HepG2 (cell line): ENCODE data around the gene PPP1R27. TPM values are rescaled to one million over a fixed set of nuclear protein-coding genes. Genes with fewer than 3 reads are reported as not detected.

Source experiments
- ARID5B ChIP-seq: IDR thresholded peaks from 2 replicates; pipeline ENCODE4 v1.4.0; 2020; ENCODE audit warnings: mild to moderate bottlenecking, missing genetic modification reagents
- ARNT2 ChIP-seq: sonication (generic); formaldehyde crosslinking; IDR thresholded peaks from 2 replicates; pipeline ENCODE4 v1.8.0; 2022; ENCODE audit warnings: mild to moderate bottlenecking, low read depth, missing genetic modification reagents, moderate library complexity
- BCL6 ChIP-seq: IDR thresholded peaks from 2 replicates; pipeline ENCODE4 v1.6.1; 2016; ENCODE audit warnings: missing genetic modification reagents, missing compliant biosample characterization
- DPF2 ChIP-seq: sonication (generic); formaldehyde crosslinking; IDR thresholded peaks from 2 replicates; pipeline ENCODE4 v1.4.0; 2020; ENCODE audit warnings: mild to moderate bottlenecking, low read depth, missing genetic modification reagents, borderline replicate concordance
- EED ChIP-seq: sonication (generic); formaldehyde crosslinking; IDR thresholded peaks from 2 replicates; pipeline ENCODE4 v1.5.0; 2020; ENCODE audit warnings: mild to moderate bottlenecking, missing genetic modification reagents
- GPN1 ChIP-seq: sonication (generic); formaldehyde crosslinking; IDR thresholded peaks from 2 replicates; pipeline ENCODE4 v1.5.1; 2020; ENCODE audit warnings: missing genetic modification reagents, borderline replicate concordance
- MXD1 ChIP-seq: sonication (generic); formaldehyde crosslinking; IDR thresholded peaks from 2 replicates; pipeline ENCODE4 v1.4.0; 2020; ENCODE audit warnings: mild to moderate bottlenecking, missing genetic modification reagents
- NFKBIZ ChIP-seq: IDR thresholded peaks from 2 replicates; pipeline ENCODE4 v1.6.1; 2018; ENCODE audit warnings: missing genetic modification reagents, missing compliant biosample characterization
- SNAPC2 ChIP-seq: sonication (generic); formaldehyde crosslinking; IDR thresholded peaks from 2 replicates; pipeline ENCODE4 v1.8.1; 2022; ENCODE audit warnings: mild to moderate bottlenecking, missing genetic modification reagents
- SOX13 ChIP-seq, 3 experiments: fragments of 450-650 bp in 1 of 3; sonication (generic) in 1 of 3; formaldehyde crosslinking in 1 of 3; IDR thresholded peaks in 2 of 3; conservative IDR thresholded peaks in 1 of 3; 2 replicates each; pipeline versions ENCODE4 v1.5.0 to v1.6.1; 2016 to 2020; ENCODE audit warnings: antibody characterized with exemption in 1 of 3, mild to moderate bottlenecking in 1 of 3, missing compliant biosample characterization in 1 of 3, missing genetic modification reagents in 1 of 3, moderate library complexity in 1 of 3
- SYNCRIP ChIP-seq: fragments of 200-400 bp; formaldehyde crosslinking; IDR thresholded peaks from 2 replicates; pipeline ENCODE4 v1.6.1; 2018; ENCODE audit warnings: mild to moderate bottlenecking, low read depth, low read length; ENCODE audit not compliant: insufficient read depth
- TEF ChIP-seq: sonication (generic); formaldehyde crosslinking; IDR thresholded peaks from 2 replicates; pipeline ENCODE4 v1.5.0; 2020; ENCODE audit warnings: missing genetic modification reagents
- TRIM24 ChIP-seq: sonication (generic); formaldehyde crosslinking; IDR thresholded peaks from 2 replicates; pipeline ENCODE4 v1.8.0; 2022; ENCODE audit warnings: mild to moderate bottlenecking, missing genetic modification reagents
- YY1 ChIP-seq: IDR thresholded peaks from 2 replicates; pipeline ENCODE4 v1.6.1; 2011; ENCODE audit warnings: low read length, low read depth, moderate library complexity, mild to moderate bottlenecking; ENCODE audit not compliant: insufficient read depth, insufficient replicate concordance
- ZFP41 ChIP-seq: sonication (generic); formaldehyde crosslinking; IDR thresholded peaks from 2 replicates; pipeline ENCODE4 v1.4.0; 2020; ENCODE audit warnings: mild to moderate bottlenecking, missing genetic modification reagents, borderline replicate concordance
- ZFY ChIP-seq: sonication (generic); formaldehyde crosslinking; IDR thresholded peaks from 2 replicates; pipeline ENCODE4 v1.4.0; 2020; ENCODE audit warnings: missing genetic modification reagents
- ZNF101 ChIP-seq: sonication (generic); formaldehyde crosslinking; IDR thresholded peaks from 2 replicates; pipeline ENCODE4 v1.4.0; 2020; ENCODE audit warnings: mild to moderate bottlenecking, low read depth, missing genetic modification reagents, borderline replicate concordance
- ZNF563 ChIP-seq: sonication (generic); formaldehyde crosslinking; IDR thresholded peaks from 2 replicates; pipeline ENCODE4 v1.8.0; 2022; ENCODE audit warnings: mild to moderate bottlenecking, moderate library complexity, missing genetic modification reagents
- ZNF598 ChIP-seq: sonication (generic); formaldehyde crosslinking; IDR thresholded peaks from 2 replicates; pipeline ENCODE4 v1.5.1; 2020; ENCODE audit warnings: mild to moderate bottlenecking, missing genetic modification reagents, borderline replicate concordance
- ZNF614 ChIP-seq: IDR thresholded peaks from 2 replicates; pipeline ENCODE4 v1.6.1; 2018; ENCODE audit warnings: missing biosample characterization, missing genetic modification reagents, inconsistent platforms, borderline replicate concordance
- ZNF670 ChIP-seq: sonication (generic); formaldehyde crosslinking; IDR thresholded peaks from 2 replicates; pipeline ENCODE4 v1.8.0; 2022; ENCODE audit warnings: mild to moderate bottlenecking, missing genetic modification reagents, borderline replicate concordance
- ZNF883 ChIP-seq: sonication (generic); formaldehyde crosslinking; IDR thresholded peaks from 2 replicates; pipeline ENCODE4 v1.5.1; 2020; ENCODE audit warnings: mild to moderate bottlenecking, missing genetic modification reagents; ENCODE audit errors: not compliant biosample characterization
- ZSCAN25 ChIP-seq: sonication (generic); formaldehyde crosslinking; IDR thresholded peaks from 2 replicates; pipeline ENCODE4 v1.8.0; 2022; ENCODE audit warnings: mild to moderate bottlenecking, missing genetic modification reagents
- polyA plus RNA-seq, 8 experiments: library from polyadenylated mRNA; depleted of rRNA in 3 of 8; stranded (reverse) in 7 of 8; unstranded in 1 of 8; fragments of >200 nt; fragmentation: Illumina TruSeq in 4 of 8; extraction: Trizol in 4 of 8; gene quantifications; 2 replicates each; pipeline versions ENCODE4 v1.2.1 to v1.2.3, GENCODE V29; 2011 to 2016; ENCODE audit warnings: low read depth in 4 of 8, missing spikeins in 1 of 8, mixed read lengths in 1 of 8; ENCODE audit not compliant: insufficient read depth in 1 of 8
- total RNA-seq, 5 experiments: library from RNA; depleted of rRNA; stranded (reverse); fragments of >200 nt; fragmentation: Illumina TruSeq; extraction: Trizol; gene quantifications; 2 replicates each; pipeline ENCODE4 v1.2.3, GENCODE V29; 2016; ENCODE audit warnings: low read depth in 1 of 5

PPP1R27 gene
- total and polyA plus RNA-seq, 2 of the 13 experiments (the other 11 are each of a cell fraction or from before 2014, with no cell fraction given) = 0.17 to 1.00 TPM

- 0 out of 2 replicates have a peak, but pooled peaks have one; percentile 53 for TF ChIP-seq TEF
- peak; percentile 93; the same call in 1 of the 2 replicates for TF ChIP-seq ZNF563 (CRISPR knock-in tag)
- TF ChIP-seq YY1 = peak; percentile 71
- TF ChIP-seq DPF2 (CRISPR knock-in tag) = no peak
- peak; percentile 80 for TF ChIP-seq NFKBIZ (CRISPR knock-in tag)
- peak; percentile 59; the same call in 1 of the 2 replicates for TF ChIP-seq ARID5B (CRISPR knock-in tag)
- TF ChIP-seq SOX13 (IDR thresholded peaks at IDR 0.05) = no peak
- peak in 1 of 2 experiments; percentile 54; a peak in 3 of 4 replicates for TF ChIP-seq SOX13 (CRISPR knock-in tag; conservative IDR thresholded peaks at IDR 0.05 in 1 of 2, IDR thresholded peaks at IDR 0.05 in 1 of 2)
- TF ChIP-seq ZNF883 (CRISPR knock-in tag) = peak; percentile 93
- TF ChIP-seq TRIM24 (CRISPR knock-in tag) = peak; percentile 55; the same call in 1 of the 2 replicates
- peak; percentile 87; the same call in 1 of the 2 replicates for TF ChIP-seq GPN1 (CRISPR knock-in tag)
- peak; percentile 97; the same call in 1 of the 2 replicates for TF ChIP-seq ARNT2 (CRISPR knock-in tag)
- TF ChIP-seq BCL6 (CRISPR knock-in tag) = peak; percentile 65; the same call in 1 of the 2 replicates
- peak; percentile 80; the same call in 1 of the 2 replicates for TF ChIP-seq EED (CRISPR knock-in tag)
- TF ChIP-seq SNAPC2 = no peak
- peak; percentile 86 for TF ChIP-seq ZNF670 (CRISPR knock-in tag)
- TF ChIP-seq ZNF614 (CRISPR knock-in tag) = peak; percentile 58; the same call in 1 of the 2 replicates
- peak; percentile 90 for TF ChIP-seq ZFY
- no peak; the same call in 1 of the 2 replicates for TF ChIP-seq ZSCAN25 (CRISPR knock-in tag)
- peak; percentile 63; the same call in 1 of the 2 replicates for TF ChIP-seq ZNF598 (CRISPR knock-in tag)
- no peak; the same call in none of the 2 replicates for TF ChIP-seq ZFP41 (CRISPR knock-in tag)
- no peak for TF ChIP-seq SYNCRIP
- peak; percentile 99 for TF ChIP-seq MXD1 (CRISPR knock-in tag)
- TF ChIP-seq ZNF101 = no peak
These were observed 26.1 kb upstream of the PPP1R27 start (continued) for GRCh38 chr17:81860756-81861568.
